C1 segment of cervical spinal cord (tissue), 14 donors: ENCODE measurements around the gene CHPF2.

Source experiments
- DNase-seq, 14 donors: peaks; one replicate each; lab custom pipeline; 2025; lab: John Stamatoyannopoulos, UW

Gene CHPF2

DNA sequence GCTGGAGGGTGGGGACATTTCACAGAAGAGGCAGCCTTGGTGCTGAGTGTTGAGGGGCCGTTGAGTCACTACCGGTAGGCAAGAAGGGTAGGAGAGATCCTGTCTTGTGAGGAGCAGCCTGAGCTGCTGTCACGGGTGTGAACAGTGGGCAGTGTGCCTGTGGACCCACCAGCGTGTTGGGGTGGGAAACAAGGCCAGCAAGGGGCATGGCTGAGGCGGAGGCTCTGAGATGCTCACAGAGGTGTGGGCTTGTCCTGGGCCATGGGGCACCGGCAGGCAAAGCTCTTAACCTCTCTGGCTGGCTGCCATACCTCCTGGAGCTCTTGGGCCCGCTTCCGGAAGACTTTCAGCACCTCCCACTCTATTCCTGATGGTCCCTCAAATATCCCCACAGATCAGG, 49.8 kb downstream of the CHPF2 start:
- DNase-seq: no peak

DNA sequence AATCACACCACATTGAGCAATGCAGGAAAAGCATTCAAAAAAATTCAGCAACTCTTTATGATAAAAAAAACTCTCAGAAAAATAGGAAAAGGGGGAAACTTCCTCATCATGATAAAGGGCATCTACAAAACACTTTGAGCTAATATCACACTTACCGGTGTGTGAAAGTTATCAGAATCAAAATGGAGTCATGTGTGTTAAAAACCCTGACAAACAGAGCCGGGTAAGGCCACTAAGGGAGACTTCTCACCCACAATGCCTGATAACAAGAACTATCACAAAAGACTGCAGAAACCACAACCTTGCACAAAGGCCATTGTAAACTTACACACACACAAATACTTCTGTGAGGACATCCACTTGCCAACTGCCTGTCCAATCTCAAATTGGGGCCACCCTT, 51.0 kb downstream of the CHPF2 start:
- DNase-seq: no peak

DNA sequence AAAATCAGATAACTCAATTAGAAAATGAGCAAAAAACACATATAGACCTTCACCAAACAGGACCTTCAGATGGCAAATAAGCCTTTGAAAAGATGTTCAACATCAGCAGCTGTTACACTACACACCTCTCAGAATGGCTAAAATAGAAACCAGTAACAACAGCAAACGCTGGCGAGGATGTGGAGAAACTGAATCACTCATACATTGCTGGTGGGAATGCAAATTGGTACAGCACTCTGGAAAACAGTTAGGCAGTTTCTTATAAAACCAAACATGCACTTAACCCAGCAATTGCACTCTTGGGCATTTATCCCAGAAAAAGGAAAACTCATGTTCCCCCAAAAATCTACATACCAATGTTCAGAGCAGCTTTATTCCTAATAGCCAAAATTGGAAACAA, 53.9 kb downstream of the CHPF2 start:
- DNase-seq: no peak
